ENCODE data around the gene COL23A1.

GRCh38 chr5:178339272-178339671 is 250.9 kb downstream of the COL23A1 start:
- TF ChIP-seq POLR2A (IDR thresholded peaks at IDR 0.05; ENCODE audit: low read length) (no peak), CTCF (IDR thresholded peaks at IDR 0.05) (no peak), HOXB13 (CRISPR knock-in tag; IDR thresholded peaks at IDR 0.05; ENCODE audit: low read depth) (no peak), RAD21 (conservative IDR thresholded peaks at IDR 0.05 in 1 of 2, IDR thresholded peaks at IDR 0.05 in 1 of 2) (no peak), RCOR1 (IDR thresholded peaks at IDR 0.05; ENCODE audit: low read depth, low read length) (no peak), EP300 (IDR thresholded peaks at IDR 0.05) (no peak), CBX2 (IDR thresholded peaks at IDR 0.05; ENCODE audit: borderline replicate concordance, low read depth) (no peak), POLR2AphosphoS2 (conservative IDR thresholded peaks at IDR 0.05; ENCODE audit: low read length) (no peak), MAFK (IDR thresholded peaks at IDR 0.05; ENCODE audit: partially characterized antibody) (no peak), ESRRA (IDR thresholded peaks at IDR 0.05; ENCODE audit: borderline replicate concordance, low read length) (no peak)

All from A549 (cell line).